Embryonic facial prominence (tissue), 1 donor: ENCODE results near the gene RAB15.

Experiments used
- DNase-seq: peaks from one replicate; pipeline ENCODE4 v3.0.0-alpha.2; 2016; ENCODE audit errors: extremely low spot score

The RAB15 gene

DNA sequence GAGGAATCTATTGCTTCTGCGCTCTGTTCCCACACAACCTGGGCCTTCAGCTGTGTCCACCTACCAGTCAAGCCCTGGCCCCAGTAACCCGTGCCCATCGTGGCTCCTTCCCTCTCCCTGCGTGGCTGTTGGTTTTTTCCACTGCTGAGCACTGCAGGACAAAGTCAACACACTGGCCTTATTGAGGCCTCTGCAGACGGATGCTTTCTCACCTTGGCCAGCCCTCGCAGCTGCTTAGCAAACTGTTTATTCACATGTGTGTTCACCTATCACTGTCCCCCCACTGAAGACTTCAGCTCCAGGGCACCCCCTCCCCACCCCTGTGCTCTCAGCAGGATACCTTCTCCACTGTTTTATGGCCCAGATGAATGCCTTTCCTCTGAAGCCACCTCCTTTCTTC is 16.8 kb downstream of the RAB15 start:
- DNase-seq: no peak

DNA sequence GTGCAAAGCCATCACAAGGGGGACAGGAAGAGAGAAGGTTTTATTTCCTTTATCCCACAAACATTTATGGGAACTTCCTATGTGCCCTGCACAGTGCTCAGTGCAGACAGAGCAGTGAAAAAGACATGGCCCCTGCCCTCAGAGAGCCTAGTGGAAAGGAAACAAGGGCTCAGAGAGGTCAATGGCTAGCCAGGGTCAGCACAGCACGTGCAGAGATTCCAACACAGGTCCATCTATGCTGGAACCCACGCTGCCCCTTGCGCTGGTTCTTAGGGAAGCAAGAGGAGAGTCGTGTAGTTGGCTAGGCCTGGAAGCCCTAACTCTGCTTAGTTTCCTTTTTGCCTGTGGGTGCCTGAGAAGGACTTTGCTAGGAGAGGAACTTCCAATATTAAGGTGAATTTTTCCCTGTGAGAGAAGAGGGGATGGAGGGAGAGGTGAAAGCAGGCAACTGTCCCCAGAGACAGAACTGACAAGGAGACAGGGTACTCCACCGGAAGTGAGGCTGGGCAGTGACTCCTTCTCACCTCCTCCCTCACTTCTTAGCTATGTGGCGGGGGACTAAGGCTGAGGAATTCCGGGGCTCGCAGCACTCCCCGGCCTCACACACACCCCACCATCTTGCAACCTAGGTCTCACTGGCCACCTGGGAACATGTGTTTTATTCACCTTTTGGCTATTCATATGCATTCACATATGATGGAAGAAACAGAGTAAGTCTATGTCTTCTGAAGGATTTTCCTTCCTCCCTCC is 17.5 kb downstream of the RAB15 start:
- no peak for DNase-seq

DNA sequence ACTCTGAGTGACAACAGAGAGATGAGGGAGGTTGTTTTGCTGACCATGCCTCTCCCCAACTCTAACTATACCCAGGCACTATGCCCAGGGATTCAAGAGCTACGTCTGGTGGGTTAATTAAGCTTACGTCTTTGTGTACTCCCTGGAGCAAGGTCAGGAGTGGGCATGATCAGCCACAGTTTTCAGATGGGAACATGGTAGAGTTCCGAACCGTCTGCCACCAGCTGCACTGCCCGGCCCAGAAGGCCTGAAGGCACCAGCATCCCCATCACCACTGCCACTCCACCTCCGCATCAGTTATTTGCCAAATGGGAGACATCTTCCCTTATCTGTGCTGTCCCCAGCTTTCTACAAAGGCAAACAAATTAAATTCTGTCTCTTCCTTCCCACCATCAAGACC is 18.5 kb downstream of the RAB15 start:
- DNase-seq: no peak

DNA sequence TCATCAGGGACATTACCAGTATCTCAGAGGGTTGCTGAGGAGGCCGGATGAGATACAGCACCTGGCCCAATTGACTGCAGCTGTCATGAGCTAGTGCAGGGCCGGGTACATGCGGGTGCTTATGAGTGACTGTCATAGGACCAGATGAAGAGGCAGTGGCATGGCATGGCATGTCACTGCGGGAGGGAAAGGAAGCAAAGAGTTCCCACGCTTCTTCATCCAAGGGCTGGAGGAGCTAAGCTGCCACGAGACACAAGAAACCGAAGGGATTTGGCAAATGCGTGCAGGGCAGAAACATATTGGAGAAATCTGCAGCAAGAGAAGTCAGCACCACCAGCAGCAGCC is 18.9 kb downstream of the RAB15 start:
- DNase-seq: no peak

DNA sequence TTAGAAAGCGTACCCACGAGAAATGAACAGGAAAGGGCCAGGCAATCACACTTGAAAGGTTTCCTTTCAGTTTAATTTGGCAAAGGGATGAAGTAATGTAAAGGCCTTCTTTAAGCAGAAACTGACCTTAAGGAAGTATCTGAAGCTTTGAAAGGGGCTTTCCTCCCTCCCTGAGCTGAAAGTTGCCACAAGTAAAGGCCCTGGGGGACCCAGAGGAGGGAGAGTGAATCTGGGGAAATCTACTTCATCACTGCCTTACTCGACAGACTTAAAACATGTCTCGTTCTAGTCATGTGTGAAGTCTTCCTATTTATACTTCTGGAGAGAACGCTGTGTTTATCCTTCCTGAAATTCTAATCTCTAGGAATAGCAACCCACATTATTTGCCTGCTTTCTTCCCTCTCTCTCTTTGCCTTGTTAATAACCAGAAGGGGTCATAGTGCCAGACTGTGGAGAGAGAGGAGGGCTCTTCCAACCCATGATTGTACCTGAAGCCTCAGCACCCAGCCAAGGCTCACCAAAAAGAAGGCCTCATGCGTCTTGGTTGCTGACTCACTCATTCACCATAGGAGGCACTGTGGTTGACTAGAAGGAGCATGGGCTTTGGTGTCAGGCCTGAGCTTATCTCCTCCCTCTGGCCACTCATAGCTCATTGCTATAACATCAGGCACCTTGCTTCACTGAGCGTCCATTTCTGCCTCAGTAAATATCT is 19.4 kb downstream of the RAB15 start:
- DNase-seq: no peak

DNA sequence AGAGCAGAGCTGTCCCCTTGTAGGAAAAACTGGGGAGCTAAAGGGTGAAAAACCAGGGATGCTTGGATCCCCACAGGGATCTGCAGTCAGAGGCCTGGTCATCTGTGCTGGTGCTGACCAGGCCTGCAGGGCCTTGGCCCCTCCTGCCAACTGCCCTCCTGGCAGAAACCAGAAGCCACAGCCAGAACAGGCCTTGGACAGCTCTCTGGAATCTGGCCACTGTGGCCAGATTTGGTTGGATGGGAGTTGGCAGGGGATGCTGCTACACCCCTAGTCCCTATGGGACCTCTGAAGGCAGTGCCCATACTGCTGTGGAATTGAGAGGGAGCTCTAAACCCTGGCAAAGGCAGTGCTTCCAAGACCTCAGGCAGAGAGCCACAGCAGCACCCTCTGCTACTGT is 20.4 kb downstream of the RAB15 start:
- no peak for DNase-seq

DNA sequence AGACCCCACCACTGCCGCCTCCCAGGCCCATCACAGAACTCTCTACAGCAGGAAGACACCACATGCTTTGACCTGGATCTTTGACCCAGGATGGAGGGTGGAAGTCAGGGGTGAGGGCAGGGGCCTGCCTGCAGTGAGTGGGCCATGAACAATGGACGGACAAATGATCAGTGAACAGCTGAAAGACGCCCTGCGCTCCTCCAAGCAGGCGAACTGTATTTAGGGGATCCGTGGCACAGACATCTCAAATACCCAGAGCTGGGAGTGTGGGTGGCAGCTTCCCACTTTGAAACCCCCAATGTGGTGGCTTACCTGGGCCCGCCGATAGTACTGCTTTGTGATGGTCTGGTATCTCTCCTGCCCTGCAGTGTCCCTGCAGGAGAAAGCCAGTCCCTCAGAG is 20.8 kb downstream of the RAB15 start:
- no peak for DNase-seq

DNA sequence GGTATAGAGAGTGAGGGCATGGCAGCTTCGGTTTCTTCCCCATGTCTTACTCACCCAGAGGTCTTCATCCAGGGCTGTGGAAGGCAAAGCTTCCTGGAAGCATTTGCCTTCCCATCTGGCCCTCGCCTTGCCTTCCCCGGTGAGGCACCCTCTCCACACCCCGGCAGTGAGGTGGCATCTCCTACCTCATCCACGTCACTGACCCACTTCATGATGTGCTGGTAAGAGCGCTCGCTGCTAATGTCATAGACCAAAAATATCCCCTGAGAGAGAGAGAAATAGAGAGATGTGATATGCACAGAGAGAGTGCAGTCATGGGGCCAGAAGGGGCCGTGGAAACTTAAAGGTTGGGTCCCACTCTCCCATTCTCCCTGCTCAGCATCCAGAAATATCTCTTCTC is 21.2 kb downstream of the RAB15 start:
- DNase-seq: no peak

DNA sequence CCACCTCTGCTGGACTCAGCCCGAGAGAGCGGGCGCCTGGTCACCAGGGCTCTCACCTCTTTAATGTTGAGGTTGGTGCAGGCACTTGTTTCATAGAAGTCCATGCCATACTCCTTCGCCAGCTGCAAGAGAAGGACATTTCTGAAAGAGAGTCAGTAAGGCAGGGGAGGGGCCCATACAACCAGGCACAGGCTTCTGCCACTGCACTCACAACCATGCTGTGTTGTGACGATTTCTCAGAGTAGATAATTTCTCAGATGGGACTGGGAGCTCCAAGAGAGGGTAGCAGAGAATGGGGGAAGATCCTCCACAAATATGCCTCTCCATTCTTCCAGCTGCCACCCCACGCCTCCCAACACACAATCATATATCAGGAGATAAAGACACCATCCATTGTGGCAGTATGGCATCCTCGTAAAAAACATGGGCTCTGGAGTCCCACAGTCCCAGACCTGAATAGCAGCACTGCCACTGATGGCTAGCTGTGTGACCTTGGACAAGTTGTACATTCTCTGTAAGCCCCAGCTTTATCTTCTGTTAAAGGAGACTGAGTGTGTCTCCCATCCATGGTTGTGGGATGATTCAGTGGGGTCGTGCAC is 23.4 kb downstream of the RAB15 start:
- no peak for DNase-seq

DNA sequence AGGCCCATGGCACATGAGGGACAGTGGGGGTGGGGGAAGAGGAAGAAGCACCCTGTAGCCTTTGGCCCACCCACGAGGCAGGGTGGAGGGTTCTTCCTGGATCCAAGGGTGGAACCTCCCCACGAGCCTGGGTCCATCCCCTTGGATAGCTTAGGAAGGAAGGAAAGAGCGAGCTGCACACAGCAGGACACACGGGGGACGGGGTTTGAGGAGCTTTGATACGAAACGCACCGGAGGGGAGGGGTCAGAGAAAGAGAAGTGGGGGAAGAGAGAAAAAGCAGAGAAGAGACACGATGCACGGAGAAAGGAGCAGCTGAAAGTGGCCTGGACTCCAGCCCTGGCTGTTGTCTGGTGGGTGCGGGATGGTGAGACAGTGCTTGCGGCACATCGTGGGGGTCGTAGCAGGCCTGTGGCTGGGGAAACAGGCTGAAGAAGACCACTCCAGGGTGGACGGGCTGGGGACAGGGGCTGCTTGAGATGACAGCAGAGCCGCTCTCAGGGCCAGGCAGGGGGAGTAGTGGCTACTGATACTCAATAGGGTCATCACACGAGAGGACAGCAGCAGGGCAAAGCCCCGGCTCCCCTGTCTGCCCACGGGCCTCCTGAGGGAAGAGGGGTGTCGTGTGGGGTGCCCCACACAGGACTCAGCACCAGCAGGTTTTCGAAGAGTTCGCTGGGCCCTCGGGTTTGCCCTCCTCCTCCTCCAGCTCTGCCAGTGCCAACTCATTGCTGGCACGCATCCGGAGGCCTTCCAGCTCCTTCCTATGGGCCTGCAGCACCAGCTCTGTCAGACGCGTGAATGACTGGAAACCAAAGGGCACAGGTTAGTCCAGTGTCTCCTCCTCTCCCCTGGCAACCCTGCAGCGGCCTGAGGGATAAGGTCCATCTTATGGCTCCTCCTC is 24.2 kb downstream of the RAB15 start:
- no peak for DNase-seq

DNA sequence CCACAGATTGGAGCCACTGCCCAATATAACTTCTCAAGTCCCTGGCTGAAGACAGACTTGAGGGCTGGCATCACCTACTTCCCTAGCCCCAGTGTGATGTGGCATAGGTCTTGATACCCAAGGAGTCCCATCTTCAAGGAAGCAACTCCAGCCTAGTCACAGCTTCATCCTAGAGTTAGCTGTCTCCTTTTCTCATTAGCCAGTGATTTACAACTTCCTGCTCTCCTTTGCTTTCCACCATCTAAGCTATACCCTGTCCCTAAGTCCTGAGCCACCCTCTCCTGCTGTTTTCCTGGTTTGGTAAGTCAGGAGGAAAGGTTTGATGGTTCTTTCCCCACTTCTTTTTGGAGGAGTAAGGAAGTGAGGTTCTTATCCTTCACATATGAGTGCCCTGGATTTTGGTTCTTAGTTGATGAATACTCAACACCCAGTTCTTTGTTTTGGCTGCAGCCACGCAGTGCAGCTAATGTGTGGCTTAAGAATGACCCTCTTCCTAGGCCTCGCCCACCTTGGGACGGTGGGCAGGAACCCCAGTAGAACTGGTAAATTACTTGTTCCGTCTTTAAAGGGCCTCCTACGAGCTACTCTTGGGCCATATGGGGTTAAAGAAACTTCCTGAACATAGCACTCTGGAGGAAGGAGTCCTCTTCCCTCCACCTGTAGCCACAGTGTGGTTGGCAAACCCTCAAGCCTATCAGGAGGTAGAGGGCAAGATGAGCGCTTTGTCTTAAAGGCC is 25.7 kb downstream of the RAB15 start:
- DNase-seq: no peak

DNA sequence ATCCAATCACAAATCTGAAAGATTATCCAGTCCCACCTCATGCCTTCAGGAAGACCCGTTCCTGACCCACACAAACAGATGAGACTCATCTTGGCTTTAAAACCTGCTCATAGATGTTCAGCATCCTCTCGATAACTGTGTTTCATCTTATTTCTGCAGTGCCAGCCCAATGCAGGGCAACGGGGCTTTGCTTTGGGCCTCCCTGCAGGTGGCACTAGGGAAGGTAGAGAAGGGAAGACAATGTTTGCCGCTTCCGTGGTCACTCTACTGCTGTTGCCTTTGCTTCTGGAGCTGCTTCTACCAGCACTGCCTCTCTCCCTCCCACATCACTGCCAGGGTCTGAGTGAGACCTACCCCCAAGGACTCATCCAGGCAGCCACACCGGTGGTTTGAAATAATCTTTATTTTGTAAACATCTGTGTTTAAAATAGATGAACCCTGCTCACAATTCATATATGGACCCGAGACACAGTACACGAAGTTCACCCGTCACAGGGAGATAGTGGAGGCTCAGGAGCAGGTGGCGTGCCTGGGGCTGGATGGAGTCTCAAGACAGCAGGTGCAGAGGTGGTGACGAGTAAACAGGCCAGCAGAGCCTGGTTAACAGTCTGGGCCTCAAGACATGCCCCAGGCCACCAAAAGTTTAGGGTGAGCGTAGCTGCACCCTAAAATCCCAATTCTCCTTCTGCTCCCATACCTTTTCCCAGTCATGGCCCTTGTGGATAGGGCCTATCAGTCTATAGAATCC is 26.5 kb downstream of the RAB15 start:
- DNase-seq: no peak

DNA sequence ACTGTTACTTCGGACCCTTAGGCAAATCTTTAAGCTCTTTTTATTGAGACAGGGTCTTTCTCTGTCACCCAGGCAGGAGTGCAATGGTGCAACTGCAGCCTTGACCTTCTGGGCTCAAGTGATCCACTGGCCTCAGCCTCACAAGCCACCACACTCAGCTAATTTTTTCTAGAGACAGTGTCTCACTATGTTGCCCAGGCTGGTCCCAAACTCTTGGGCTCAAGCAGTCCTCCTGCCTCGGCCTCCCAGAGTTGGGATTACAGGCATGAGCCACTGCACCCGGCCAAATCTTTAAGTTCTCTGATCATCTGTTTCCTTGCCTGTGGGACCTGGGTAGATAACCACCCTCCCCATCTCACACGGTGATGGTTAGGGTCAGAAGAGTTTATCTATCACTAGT is 27.3 kb downstream of the RAB15 start:
- DNase-seq: no peak

DNA sequence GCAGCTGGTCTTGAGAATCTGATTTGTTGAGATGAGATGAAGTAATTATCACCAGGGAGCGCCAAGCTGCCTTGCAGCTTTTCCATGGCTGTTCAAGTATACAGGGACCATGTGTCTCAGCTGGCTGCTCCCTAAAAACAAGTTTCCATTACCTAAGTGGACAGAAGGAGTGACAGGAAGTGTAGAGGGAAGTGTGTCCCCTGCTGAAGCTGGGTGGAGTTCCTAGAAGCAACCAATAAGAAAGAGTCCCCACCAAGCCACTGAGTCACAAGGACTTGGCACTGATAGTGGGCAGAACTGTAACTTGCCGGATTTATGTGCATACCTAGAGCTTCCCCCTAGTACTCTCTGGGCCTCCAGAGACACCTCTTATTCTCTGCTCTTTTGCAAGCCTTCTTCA is 28.1 kb downstream of the RAB15 start:
- DNase-seq: no peak

DNA sequence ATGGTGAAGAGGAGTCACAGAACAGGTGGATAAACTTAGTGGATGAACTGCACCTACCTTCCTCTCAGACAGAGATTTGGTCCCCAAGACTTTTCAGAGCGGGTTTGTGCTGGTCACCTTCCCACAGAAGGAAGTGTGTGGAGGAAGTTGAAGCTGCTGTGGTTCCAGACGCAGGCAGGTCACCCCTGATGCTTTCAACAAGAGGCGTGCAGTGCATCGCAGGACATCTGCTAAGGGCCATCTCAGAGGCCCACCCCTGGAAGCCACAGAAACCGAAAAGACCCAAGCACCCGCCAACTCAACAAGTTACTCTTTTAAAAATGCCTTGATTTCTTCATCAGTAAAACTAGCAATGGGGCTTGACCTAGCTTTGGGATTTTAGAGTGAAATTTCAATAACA is 28.6 kb downstream of the RAB15 start:
- DNase-seq: no peak

DNA sequence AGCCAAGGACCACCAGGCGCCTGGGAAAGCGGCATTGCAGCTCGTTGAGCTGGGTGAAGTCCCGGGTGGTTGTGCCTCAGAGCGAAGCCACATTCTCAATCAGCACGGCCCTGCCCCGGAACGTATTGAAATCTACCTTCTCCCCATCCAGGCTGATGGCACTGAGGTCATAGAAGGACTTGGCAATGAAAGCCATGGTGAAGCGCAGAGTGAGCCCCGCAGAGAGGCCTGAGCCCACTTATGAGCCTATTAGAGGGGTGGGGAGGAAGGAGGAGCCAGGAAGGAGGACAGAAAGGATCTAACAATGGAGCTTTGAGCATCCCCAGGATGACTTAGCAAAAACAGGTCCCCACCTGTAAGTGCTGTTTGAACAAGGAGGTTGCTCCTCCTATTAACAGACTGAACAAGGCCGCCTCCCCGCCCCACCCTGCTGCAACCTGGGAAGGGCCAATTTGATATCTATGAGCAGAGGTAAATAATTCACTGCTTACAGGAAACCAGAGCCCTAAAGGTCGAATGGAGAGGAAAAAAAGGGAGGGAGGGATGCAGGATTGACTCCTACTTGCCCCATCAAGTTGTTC is 29.5 kb downstream of the RAB15 start, which contains the start of gene GPX2:
Gene GPX2 (minus strand): TSS at position 215 of the 581 bp plus-strand sequence. CDS start 19 bp downstream, at position 196.
- no peak for DNase-seq

DNA sequence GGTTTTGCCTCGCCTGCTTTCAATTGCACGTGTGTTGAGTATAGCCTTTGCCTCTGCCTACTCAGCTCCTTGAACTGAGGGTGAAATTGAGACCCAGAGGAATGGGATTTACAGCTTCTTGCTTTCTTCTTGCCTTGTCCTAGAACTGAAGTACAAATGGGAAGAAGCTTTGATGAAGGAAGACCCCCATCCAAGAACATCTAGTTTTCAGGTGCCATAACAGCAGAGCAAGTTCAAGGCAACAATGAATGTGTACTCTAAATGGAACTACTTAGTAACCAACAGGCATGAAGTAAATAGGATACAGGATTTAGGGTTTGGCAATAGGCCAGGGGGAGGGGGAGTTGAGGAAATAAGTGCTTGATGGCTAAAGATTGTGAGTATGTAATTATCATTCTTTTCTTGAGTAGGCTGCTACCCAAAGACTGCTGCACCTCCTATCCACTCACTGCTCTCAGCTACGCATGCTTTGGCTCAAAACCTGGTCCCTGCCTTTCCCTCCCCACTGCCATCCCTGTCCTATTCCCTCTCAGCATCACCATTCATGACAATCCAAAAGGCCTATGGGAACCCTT is 31.7 kb downstream of the RAB15 start:
- no peak for DNase-seq

DNA sequence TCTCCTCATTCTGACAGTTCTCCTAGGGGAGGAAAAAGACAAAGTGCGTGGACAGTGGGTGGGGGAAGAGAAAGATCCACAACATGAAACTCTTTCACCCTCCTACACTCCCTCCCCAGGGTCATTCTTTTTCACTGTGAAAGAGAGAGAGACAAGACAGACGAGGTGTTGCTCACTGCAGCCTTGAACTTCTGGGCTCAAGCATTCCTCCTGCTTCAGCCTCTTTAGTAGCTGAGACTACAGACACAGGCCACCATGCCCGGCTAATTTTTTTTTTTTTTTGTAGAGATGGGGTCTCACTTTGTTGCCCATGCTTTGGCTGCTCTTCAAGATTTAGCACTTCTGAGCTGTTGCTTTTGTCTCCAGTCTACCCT is 32.3 kb downstream of the RAB15 start:
- DNase-seq: no peak

DNA sequence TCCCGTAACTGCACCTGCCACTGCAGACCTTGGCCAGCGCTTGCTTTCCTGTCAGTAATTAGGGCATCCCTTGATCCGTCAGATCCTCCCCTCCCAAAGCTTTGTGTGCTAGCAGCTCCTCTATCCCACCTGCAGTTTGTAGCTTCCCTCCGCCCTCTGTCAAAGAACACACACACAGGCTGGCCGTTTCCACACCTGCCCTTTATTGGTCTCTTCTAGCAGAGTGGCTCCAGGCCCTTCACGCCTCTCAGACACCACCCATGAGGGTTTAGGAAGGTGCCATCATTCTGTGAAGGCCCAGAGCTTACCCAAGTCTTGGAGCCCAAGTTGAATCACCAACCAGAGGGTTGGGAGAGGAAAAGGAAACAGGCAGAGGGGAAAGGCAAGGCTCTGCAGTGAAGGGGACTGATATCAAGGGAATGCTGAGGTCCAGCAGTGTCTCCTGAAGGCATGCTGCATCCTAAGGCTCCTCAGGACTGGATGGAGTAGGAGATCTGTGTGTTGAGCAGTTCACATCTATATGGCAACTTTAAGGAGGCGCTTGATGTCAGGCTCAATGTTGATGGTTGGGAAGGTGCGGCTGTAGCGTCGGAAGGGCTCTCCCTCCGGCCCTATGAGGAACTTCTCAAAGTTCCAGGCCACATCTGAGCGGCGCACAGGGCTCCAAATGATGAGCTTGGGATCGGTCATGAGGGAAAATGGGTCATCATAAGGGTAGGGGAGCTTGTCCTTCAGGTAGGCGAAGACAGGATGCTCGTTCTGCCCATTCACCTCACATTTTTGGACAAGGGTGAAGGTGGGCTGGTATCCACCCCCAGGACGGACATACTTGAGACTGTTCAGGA is 32.9 kb downstream of the RAB15 start:
- no peak for DNase-seq
